Tibial artery (tissue), 4 donors: ENCODE data around the gene GTF2F2.

Experiments
- DNase-seq, 2 donors: peaks; one replicate each; pipeline ENCODE4 v3.0.0-alpha.2; 2019
- H3K27ac ChIP-seq, 2 donors: fragments of 200-600 bp; sonication (generic) in 1 of 2; 1 replicate in 1 of 2; 2 replicates in 1 of 2; pipeline ENCODE4 v1.5.1; 2018 to 2019; ENCODE audit warnings: mild to moderate bottlenecking in 1 of 2
- H3K27me3 ChIP-seq, 2 donors: fragments of 200-600 bp; sonication (generic) in 1 of 2; one replicate each; pipeline versions ENCODE4 v1.5.1 to v1.6.0; 2016 to 2019
- H3K36me3 ChIP-seq, 3 donors: fragments of 200-600 bp; sonication (generic) in 2 of 3; one replicate each; pipeline ENCODE4 v1.5.1; 2016 to 2019; ENCODE audit warnings: mild to moderate bottlenecking in 2 of 3
- H3K4me1 ChIP-seq, 4 donors: fragments of 200-600 bp; sonication (generic) in 2 of 4; 1 replicate in 3 of 4; 2 replicates in 1 of 4; pipeline ENCODE4 v1.5.1; 2016 to 2019
- H3K4me3 ChIP-seq, 2 donors: fragments of 200-600 bp; sonication (generic) in 1 of 2; 1 replicate in 1 of 2; 2 replicates in 1 of 2; pipeline ENCODE4 v1.5.1; 2018 to 2019; ENCODE audit warnings: mild to moderate bottlenecking in 2 of 2
- H3K9me3 ChIP-seq, 3 donors: fragments of 200-600 bp; sonication (generic) in 1 of 3; one replicate each; pipeline ENCODE4 v1.5.1; 2016 to 2019
- CTCF ChIP-seq, 2 experiments: fragments of 200-600 bp in 1 of 2; fragments of 450-650 bp in 1 of 2; IDR thresholded peaks; one replicate each; pipeline ENCODE4 v1.5.1; 2017 to 2019; ENCODE audit warnings: antibody characterized with exemption in 2 of 2, mild to moderate bottlenecking in 1 of 2, moderate library complexity in 1 of 2
- intact Hi-C: fragments of 100-400 bp; cut with DNase I; formaldehyde crosslinking; loops from one replicate; pipeline ENCODE4 v1.15.0; 2023; ENCODE audit warnings: low total_unique reads

GTF2F2 gene

GRCh38 chr13:45200701-45201232, 80.5 kb downstream of the GTF2F2 start, which contains the start of gene KCTD4:
Gene KCTD4, minus strand, starts transcription at chr13:45201045. Its CDS starts 6,478 bp downstream, at chr13:45194567.
- no peak for DNase-seq
- Histone ChIP-seq H3K9me3 (no peaks in the 10 kb centered on the region), H3K4me1 (peaks cover 0 to 13% (median under 1%) of the 10 kb centered on the region in 4 donors), H3K4me3 (no peak within 1 kb of the TSS), H3K36me3 (peaks cover 0 to 5% (median 0%) of the 10 kb centered on the region in 3 donors), H3K27me3 (no peaks in the 10 kb centered on the region), H3K27ac (no peak within 1 kb of the TSS)
- no peak for TF ChIP-seq CTCF (IDR thresholded peaks at IDR 0.05)
- intact Hi-C loops: no loop called here

- peaks cover 0 to 23% (median 16%) of the 10 kb centered on the region in 4 donors for H3K4me1 ChIP-seq
- no peaks in the 10 kb centered on the region for H3K27me3 ChIP-seq
- peaks cover 0 to 6% (median 5%) of the 10 kb centered on the region in 3 donors for H3K36me3 ChIP-seq
- TF ChIP-seq CTCF (IDR thresholded peaks at IDR 0.05): no peak
- H3K4me3 ChIP-seq: no peak overlapping the region
- no peak for DNase-seq
- intact Hi-C loops: no loop called here
- no peak overlapping the region for H3K27ac ChIP-seq
- H3K9me3 ChIP-seq: no peaks in the 10 kb centered on the region
These were observed 84.8 kb downstream of the GTF2F2 start for GRCh38 chr13:45205124-45205523.

GRCh38 chr13:45206340-45206739, 86.0 kb downstream of the GTF2F2 start:
- Histone ChIP-seq H3K4me3 (no peak overlapping the region), H3K9me3 (no peaks in the 10 kb centered on the region), H3K4me1 (peaks cover 0 to 23% (median 16%) of the 10 kb centered on the region in 4 donors), H3K27me3 (no peaks in the 10 kb centered on the region), H3K27ac (peak overlapping the region; percentile 61 to 66), H3K36me3 (peaks cover 0 to 6% (median 5%) of the 10 kb centered on the region in 3 donors)
- no peak for TF ChIP-seq CTCF (IDR thresholded peaks at IDR 0.05)
- intact Hi-C loops: no loop called here
- no peak for DNase-seq

GRCh38 chr13:45207319-45207718, 87.0 kb downstream of the GTF2F2 start:
- intact Hi-C loops: no loop called here
- no peak for DNase-seq
- Histone ChIP-seq H3K36me3 (peaks cover 0 to 6% (median 0%) of the 10 kb centered on the region in 3 donors), H3K4me3 (no peak overlapping the region), H3K27me3 (no peaks in the 10 kb centered on the region), H3K9me3 (no peaks in the 10 kb centered on the region), H3K27ac (peak overlapping the region; percentile 61 to 66), H3K4me1 (peaks cover 0 to 23% (median 16%) of the 10 kb centered on the region in 4 donors)
- no peak for TF ChIP-seq CTCF (IDR thresholded peaks at IDR 0.05)

- intact Hi-C loops: no loop called here
- peaks cover 0 to 23% (median 16%) of the 10 kb centered on the region in 4 donors for H3K4me1 ChIP-seq
- no peak for TF ChIP-seq CTCF (IDR thresholded peaks at IDR 0.05)
- peak overlapping the region; percentile 61 to 66 for H3K27ac ChIP-seq
- H3K9me3 ChIP-seq: no peaks in the 10 kb centered on the region
- H3K4me3 ChIP-seq: no peak overlapping the region
- DNase-seq: no peak
- H3K36me3 ChIP-seq: peaks cover 0 to 6% (median 0%) of the 10 kb centered on the region in 3 donors
- no peaks in the 10 kb centered on the region for H3K27me3 ChIP-seq
These were observed 87.8 kb downstream of the GTF2F2 start for GRCh38 chr13:45208132-45208531.
